Right atrium auricular region (tissue), 2 donors: Measurements from ENCODE around the gene CD22. TPM values are rescaled to one million over a fixed set of nuclear protein-coding genes. Genes with fewer than 3 reads are reported as not detected.

Experiments
- DNase-seq: peaks from one replicate; pipeline ENCODE4 v3.0.0-alpha.2; 2019; ENCODE audit warnings: low spot score
- H3K27ac ChIP-seq, 2 donors: fragments of 200-600 bp; sonication (generic); 1 replicate in 1 of 2; 2 replicates in 1 of 2; pipeline ENCODE4 v1.5.1; 2016 to 2019
- H3K27me3 ChIP-seq, 2 donors: fragments of 200-600 bp; sonication (generic); one replicate each; pipeline versions ENCODE4 v1.5.1 to v1.6.0; 2017 to 2019
- H3K36me3 ChIP-seq: fragments of 200-600 bp; sonication (generic); one replicate; pipeline ENCODE4 v1.5.1; 2016
- H3K4me1 ChIP-seq, 2 donors: fragments of 200-600 bp; sonication (generic); one replicate each; pipeline versions ENCODE4 v1.5.1 to v1.6.0; 2017 to 2019
- H3K4me3 ChIP-seq, 2 donors: fragments of 200-600 bp; sonication (generic); 1 replicate in 1 of 2; 2 replicates in 1 of 2; pipeline ENCODE4 v1.5.1; 2017 to 2019; ENCODE audit warnings: mild to moderate bottlenecking in 1 of 2, moderate library complexity in 1 of 2
- H3K9me3 ChIP-seq, 2 donors: fragments of 200-600 bp; sonication (generic); one replicate each; pipeline ENCODE4 v1.5.1; 2019
- total RNA-seq, 2 donors: library from RNA; depleted of rRNA; stranded (reverse); fragments of >200 nt; gene quantifications; one replicate each; pipeline ENCODE4 v1.1.0, GENCODE V29; 2016
- TF ChIP-seq, protein P1 (sequence below), 2 donors: fragments of 200-600 bp; sonication (generic); IDR thresholded peaks; one replicate each; pipeline ENCODE4 v1.5.1; 2019; ENCODE audit warnings: antibody characterized with exemption in 2 of 2

Gene CD22
- total RNA-seq, 2 donors from 2014 or later, result 1.4 TPM; not detected in 1

DNA sequence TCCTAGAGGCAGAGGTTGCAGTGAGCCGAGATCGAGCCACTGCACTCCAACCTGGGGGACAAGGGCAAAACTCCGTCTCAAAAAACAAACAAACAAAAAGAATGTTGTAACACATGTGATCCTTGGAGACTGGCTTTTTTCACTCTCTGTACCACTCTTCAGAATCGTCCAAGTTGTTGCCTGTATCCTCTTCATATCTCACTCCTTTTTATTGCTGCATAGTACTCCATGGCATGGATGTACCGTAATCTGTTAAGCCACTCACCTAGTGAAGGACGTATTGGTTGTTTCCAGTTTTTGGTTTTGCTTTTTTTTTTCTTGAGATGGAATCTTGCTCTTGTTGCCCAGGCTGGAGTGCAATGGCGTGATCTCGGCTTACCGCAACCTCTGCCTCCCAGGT, 7.0 kb upstream of the CD22 start:
- TF ChIP-seq, protein P1, sequence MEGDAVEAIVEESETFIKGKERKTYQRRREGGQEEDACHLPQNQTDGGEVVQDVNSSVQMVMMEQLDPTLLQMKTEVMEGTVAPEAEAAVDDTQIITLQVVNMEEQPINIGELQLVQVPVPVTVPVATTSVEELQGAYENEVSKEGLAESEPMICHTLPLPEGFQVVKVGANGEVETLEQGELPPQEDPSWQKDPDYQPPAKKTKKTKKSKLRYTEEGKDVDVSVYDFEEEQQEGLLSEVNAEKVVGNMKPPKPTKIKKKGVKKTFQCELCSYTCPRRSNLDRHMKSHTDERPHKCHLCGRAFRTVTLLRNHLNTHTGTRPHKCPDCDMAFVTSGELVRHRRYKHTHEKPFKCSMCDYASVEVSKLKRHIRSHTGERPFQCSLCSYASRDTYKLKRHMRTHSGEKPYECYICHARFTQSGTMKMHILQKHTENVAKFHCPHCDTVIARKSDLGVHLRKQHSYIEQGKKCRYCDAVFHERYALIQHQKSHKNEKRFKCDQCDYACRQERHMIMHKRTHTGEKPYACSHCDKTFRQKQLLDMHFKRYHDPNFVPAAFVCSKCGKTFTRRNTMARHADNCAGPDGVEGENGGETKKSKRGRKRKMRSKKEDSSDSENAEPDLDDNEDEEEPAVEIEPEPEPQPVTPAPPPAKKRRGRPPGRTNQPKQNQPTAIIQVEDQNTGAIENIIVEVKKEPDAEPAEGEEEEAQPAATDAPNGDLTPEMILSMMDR (IDR thresholded peaks at IDR 0.05), result no peak
- Histone ChIP-seq H3K27ac (no peak overlapping the region), H3K4me1 (no peaks in the 10 kb centered on the region), H3K36me3 (no peaks in the 10 kb centered on the region), H3K9me3 (peaks cover 0 to 8% of the 10 kb centered on the region in 2 donors), H3K4me3 (no peak overlapping the region), H3K27me3 (no peaks in the 10 kb centered on the region)
- DNase-seq, result no peak

DNA sequence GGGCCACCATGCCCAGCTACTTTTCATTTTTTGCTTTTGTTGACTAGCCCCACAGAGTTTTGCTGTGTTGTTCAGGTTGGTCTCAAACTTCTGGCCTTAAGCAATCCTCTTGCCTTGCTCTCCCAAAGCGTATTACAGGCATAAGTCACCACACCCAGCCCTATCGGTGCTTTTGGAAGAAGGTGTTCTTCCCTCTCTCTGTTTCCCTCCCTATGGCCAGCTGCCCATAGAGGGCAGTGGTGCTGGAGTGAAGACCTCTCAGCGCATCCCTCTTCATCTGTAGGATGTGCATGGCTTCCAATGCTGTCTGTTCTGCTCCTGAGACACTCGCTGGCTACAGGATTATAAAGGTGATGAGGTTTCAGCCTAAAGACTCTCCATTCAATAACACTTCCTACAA, 1.3 kb upstream of the CD22 start:
- no peak for DNase-seq
- no peaks in the 10 kb centered on the region for H3K9me3 ChIP-seq
- H3K27ac ChIP-seq, result no peak overlapping the region
- no peaks in the 10 kb centered on the region for H3K4me1 ChIP-seq
- TF ChIP-seq, protein P1 (IDR thresholded peaks at IDR 0.05), result no peak
- no peaks in the 10 kb centered on the region for H3K27me3 ChIP-seq
- no peak overlapping the region for H3K4me3 ChIP-seq
- no peaks in the 10 kb centered on the region for H3K36me3 ChIP-seq

DNA sequence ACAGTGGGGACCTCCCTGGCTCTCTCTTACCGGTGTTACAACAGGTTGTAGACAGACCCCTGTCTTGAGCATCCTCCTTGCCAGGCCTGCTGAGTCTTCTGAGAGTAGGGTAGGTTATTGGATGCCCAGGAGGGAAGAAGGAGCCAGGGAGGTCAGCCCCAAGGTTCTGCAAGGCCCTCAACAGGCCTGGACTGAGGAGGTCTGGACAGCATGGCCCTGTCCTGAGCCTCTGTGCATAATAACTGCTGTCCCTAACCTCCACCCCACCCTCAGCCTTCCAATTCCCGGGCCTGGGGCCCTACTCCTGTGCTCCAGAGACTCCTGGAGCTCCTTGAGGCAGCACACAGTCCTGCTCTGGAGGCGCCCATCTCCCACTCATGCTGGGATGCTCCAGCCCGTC, 336 bp downstream of the CD22 start:
- H3K36me3 ChIP-seq, result no peaks in the 10 kb centered on the region
- H3K9me3 ChIP-seq, result no peaks in the 10 kb centered on the region
- no peaks in the 10 kb centered on the region for H3K4me1 ChIP-seq
- no peak overlapping the region for H3K4me3 ChIP-seq
- TF ChIP-seq, protein P1 (IDR thresholded peaks at IDR 0.05), result no peak
- H3K27me3 ChIP-seq, result no peaks in the 10 kb centered on the region
- DNase-seq, result no peak
- no peak overlapping the region for H3K27ac ChIP-seq

DNA sequence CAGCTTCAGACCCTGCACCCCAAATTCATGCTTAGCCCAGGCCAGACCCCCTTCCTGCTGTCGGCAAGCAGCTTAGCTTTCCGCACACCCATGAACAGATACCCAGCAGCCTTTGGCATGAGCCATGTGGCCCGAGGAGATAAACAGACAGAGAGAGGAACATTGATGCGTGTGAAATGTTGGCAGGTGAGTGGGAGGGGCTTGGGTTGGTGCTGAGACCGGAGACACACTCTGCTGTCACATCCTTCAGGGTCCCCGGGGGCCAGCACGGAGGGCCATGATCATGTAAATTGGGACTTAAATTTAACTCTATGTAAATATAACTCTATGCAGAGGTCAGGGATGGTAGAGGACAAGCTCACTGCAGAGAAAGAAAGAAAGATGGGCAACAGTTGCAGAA, 1.5 kb downstream of the CD22 start:
- Histone ChIP-seq H3K36me3 (no peaks in the 10 kb centered on the region), H3K4me1 (no peaks in the 10 kb centered on the region), H3K27me3 (no peaks in the 10 kb centered on the region), H3K4me3 (no peak overlapping the region), H3K9me3 (no peaks in the 10 kb centered on the region), H3K27ac (no peak overlapping the region)
- TF ChIP-seq, protein P1 (IDR thresholded peaks at IDR 0.05), result no peak
- DNase-seq, result no peak

DNA sequence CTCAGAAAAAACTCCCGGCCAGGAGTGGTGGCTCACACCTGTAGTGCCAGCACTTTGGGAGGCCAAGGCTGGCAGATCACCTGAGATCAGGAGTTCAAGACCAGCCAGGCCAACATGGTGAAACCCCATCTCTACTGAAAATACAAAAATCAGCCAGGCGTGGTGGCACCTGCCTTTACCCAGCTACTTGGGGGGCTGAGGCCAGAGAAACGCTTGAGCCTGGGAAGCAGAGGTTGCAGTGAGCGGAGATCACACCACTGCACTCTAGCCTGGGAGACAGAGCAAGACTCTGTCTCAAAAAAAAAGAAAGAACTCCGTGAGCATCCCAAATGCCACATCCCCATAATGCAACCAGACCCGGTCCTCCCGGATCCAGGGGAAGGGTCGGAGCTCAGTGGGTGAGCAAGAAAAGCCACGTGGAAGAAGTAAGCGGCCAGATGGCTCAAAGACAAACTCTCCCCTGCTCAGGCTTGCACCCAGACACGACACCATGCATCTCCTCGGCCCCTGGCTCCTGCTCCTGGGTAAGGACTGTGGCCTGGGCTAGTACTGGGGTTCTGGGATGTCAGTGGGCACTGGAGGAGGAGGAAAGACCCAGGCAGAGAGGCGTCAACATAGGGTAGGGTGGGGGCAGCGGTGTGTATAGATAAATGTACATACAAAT, 2.7 kb downstream of the CD22 start:
- TF ChIP-seq, protein P1 (IDR thresholded peaks at IDR 0.05), result no peak
- Histone ChIP-seq H3K27ac (no peak overlapping the region), H3K4me1 (no peaks in the 10 kb centered on the region), H3K27me3 (no peaks in the 10 kb centered on the region), H3K9me3 (no peaks in the 10 kb centered on the region), H3K36me3 (no peaks in the 10 kb centered on the region), H3K4me3 (no peak overlapping the region)
- DNase-seq, result no peak

DNA sequence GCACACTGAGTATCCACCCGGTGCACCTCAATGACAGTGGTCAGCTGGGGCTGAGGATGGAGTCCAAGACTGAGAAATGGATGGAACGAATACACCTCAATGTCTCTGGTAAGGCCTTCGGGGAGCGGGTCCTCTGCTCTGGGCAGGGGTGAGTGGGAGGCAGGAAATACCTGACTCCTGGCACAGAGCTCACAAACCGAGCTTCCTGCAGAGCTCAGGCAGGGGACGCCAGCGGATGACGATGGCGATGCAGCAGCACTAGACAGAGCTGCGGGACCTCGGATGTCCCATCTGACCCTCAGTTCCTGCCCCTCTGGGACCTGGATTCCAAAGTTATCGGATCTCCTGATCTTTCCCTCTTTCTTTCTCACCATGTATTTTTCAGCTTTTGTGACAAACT, 3.8 kb downstream of the CD22 start:
- no peak for DNase-seq
- no peaks in the 10 kb centered on the region for H3K4me1 ChIP-seq
- no peak overlapping the region for H3K4me3 ChIP-seq
- no peaks in the 10 kb centered on the region for H3K27me3 ChIP-seq
- H3K9me3 ChIP-seq, result no peaks in the 10 kb centered on the region
- TF ChIP-seq, protein P1 (IDR thresholded peaks at IDR 0.05), result no peak
- H3K36me3 ChIP-seq, result no peaks in the 10 kb centered on the region
- no peak overlapping the region for H3K27ac ChIP-seq
